Measurements from ENCODE around the gene SUN2.

Gene SUN2

DNA sequence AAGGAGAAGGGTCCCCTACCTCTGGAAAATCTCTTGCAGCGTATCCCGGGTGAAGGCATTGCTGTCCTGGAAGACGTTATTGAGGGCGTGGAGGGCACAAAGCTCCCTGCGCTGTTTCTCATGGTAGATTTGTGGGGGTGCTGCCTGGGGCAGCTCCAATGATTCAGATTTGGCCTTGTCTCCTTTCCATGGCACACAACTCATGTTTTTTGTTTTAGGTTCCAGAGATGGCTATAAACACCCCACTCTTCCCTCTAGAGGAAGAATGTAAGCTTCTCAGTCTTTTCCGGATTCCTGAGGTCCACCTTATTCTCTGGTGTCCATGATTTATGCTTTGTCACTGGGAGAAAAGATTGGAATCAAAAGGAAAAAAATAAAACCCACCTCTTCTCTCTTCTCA, 56.0 kb downstream of the SUN2 start:
- peak overlapping the region; percentile 92 for H3K9ac ChIP-seq (ENCODE audit: low read length)
- no peaks in the 10 kb centered on the region for H3K27me3 ChIP-seq (replicated peaks; ENCODE audit: control insufficient read depth, insufficient read depth, low read length)
- H3K4me3 ChIP-seq (ENCODE audit: low read length): peak overlapping the region; percentile 93
- H3K4me1 ChIP-seq (ENCODE audit: control insufficient read depth, insufficient read depth, low read length): peaks cover 47% of the 10 kb centered on the region
- DNase-seq (ENCODE audit: low read depth): peak; percentile 57
- H3K36me3 ChIP-seq (ENCODE audit: control insufficient read depth, insufficient read depth, low read length, severe bottlenecking): no peaks in the 10 kb centered on the region
- H3K9me3 ChIP-seq (ENCODE audit: control insufficient read depth, low read length): no peaks in the 10 kb centered on the region

DNA sequence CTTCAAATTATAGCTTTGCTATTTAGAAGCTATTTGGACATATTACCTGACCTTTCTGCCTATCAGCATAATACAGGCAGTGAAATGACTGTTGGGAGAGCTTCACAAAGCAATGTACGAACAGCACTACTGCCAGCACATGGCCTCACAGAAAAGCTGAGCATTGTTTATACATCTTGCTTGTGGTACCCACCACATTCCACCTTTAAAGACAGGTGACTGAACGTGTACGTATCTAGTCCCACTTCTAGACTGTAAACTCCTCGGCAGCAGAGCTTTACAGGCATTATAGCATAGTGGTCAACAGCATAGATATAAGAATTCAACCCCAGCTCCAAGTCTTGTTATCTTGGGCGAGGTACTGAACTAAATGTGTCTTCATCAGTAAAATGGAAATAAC, 56.7 kb downstream of the SUN2 start:
- H3K4me1 ChIP-seq (ENCODE audit: control insufficient read depth, insufficient read depth, low read length): peaks cover 43% of the 10 kb centered on the region
- no peaks in the 10 kb centered on the region for H3K36me3 ChIP-seq (ENCODE audit: control insufficient read depth, insufficient read depth, low read length, severe bottlenecking)
- no peak for DNase-seq (ENCODE audit: low read depth)
- H3K9ac ChIP-seq (ENCODE audit: low read length): peak overlapping the region; percentile 92
- H3K9me3 ChIP-seq (ENCODE audit: control insufficient read depth, low read length): no peaks in the 10 kb centered on the region
- H3K27me3 ChIP-seq (replicated peaks; ENCODE audit: control insufficient read depth, insufficient read depth, low read length): no peaks in the 10 kb centered on the region
- H3K4me3 ChIP-seq (ENCODE audit: low read length): peak overlapping the region; percentile 93

DNA sequence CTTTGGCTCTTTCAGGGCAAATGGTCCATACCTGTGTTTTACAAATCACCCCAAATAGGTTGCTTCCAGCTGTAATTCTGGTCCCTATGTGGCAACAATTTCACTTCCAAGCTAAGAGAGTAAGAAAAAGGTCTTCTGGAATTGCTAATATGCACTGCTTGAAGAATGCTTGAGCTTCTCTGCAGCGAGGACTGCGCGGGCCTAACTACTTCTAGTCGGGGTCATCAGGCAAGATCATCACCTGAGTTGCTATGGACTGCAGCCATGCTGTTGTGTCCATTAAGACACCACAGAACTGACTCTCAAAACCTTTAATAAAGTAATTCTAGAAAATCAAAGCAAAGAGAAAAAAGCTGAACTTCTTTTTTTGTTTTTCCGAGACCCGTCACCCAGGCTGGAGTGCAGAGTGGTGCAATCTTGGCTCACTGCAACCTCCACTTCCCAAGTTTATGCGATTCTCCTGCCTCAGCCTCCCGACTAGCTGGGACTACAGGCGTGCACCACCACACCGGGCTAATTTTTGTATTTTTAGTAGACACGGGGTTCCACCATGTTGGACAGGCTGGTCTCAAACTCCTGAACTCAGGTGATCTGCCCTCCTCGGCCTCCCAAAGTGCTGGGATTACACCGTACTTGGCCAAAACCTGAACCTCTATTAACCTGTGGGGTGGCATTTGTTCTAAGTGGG, 57.2 kb downstream of the SUN2 start:
- no peak for DNase-seq (ENCODE audit: low read depth)
- Histone ChIP-seq H3K9me3 (ENCODE audit: control insufficient read depth, low read length) (no peaks in the 10 kb centered on the region), H3K36me3 (ENCODE audit: control insufficient read depth, insufficient read depth, low read length, severe bottlenecking) (no peaks in the 10 kb centered on the region), H3K27me3 (replicated peaks; ENCODE audit: control insufficient read depth, insufficient read depth, low read length) (no peaks in the 10 kb centered on the region), H3K9ac (ENCODE audit: low read length) (no peak overlapping the region), H3K4me1 (ENCODE audit: control insufficient read depth, insufficient read depth, low read length) (peaks cover 43% of the 10 kb centered on the region), H3K4me3 (ENCODE audit: low read length) (peak overlapping the region; percentile 93)

DNA sequence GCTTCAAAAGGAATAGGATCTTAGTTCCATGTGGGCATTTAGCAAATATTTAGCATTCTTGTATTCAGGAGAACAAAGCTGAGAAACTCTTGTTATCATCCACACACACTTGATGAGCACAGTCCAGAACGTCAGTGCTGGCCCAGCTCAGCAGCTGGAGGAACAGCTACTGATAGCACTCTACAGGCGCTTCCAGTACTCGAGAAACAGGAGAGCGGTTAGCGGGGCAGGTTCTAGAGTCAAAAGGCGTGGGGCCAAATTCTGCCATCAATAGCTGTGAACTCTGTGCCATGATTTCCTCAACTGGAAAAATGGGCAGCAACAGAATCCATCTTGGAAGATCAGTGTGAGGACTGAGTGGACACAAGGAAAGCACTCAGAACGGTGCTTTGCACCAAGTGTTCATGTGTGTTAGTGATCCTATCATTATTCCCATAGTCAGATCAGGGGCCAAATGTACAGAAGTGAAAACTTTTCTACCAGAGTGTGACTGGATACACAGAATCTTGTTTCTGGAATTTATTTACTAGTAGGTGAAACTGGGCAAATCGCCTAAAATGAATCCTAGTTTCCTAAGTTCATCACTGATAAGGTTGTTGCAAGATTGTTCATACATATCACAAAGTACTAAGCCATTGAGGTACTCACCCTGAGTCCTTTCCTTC, 58.2 kb downstream of the SUN2 start:
- Histone ChIP-seq H3K4me3 (ENCODE audit: low read length) (peak overlapping the region; percentile 93), H3K4me1 (ENCODE audit: control insufficient read depth, insufficient read depth, low read length) (peaks cover 43% of the 10 kb centered on the region), H3K27me3 (replicated peaks; ENCODE audit: control insufficient read depth, insufficient read depth, low read length) (no peaks in the 10 kb centered on the region), H3K9ac (ENCODE audit: low read length) (no peak overlapping the region), H3K36me3 (ENCODE audit: control insufficient read depth, insufficient read depth, low read length, severe bottlenecking) (no peaks in the 10 kb centered on the region), H3K9me3 (ENCODE audit: control insufficient read depth, low read length) (no peaks in the 10 kb centered on the region)
- peak; percentile 37 for DNase-seq (ENCODE audit: low read depth)

DNA sequence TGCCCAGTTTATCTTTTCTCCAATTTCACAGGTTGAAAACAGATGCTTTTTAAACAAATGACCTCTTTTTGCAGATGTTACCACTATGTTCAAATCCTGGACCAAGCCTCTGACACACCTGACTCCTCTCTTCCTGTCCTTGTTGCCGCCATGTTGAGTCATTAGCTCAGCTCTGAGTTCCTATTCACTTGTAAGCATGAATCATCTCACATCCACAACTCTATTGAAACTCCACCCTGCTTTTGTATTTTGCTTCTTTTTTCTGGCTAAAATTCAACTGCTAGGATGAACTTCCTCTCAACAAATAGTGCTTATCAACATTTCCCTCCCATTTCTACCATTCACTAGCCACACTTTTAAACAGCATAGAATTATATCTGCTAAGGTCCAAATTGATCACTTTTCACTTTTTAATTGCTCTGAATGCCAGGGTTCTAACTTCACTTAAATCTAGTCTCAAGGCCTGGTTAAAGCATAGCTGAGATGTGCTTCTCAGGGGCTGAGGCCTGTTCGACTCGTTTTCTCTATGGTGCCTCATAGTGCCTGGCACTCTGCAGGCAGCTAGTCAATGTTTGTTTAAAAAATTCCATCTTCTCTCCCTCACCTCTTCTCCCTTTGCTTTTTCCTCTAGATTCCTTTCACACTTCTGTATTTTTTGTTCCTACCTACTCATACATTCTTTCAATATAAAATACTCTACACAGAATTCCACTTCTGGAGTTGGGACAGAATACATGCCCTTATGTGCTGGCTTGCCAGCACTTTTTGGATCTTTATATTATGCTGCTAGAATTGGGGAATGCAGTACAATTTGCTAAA, 59.0 kb downstream of the SUN2 start:
- no peaks in the 10 kb centered on the region for H3K36me3 ChIP-seq (ENCODE audit: control insufficient read depth, insufficient read depth, low read length, severe bottlenecking)
- no peak overlapping the region for H3K9ac ChIP-seq (ENCODE audit: low read length)
- H3K4me3 ChIP-seq (ENCODE audit: low read length): peak overlapping the region; percentile 93
- peak; percentile 76 for DNase-seq (ENCODE audit: low read depth)
- H3K9me3 ChIP-seq (ENCODE audit: control insufficient read depth, low read length): no peaks in the 10 kb centered on the region
- H3K27me3 ChIP-seq (replicated peaks; ENCODE audit: control insufficient read depth, insufficient read depth, low read length): no peaks in the 10 kb centered on the region
- H3K4me1 ChIP-seq (ENCODE audit: control insufficient read depth, insufficient read depth, low read length): peaks cover 43% of the 10 kb centered on the region

DNA sequence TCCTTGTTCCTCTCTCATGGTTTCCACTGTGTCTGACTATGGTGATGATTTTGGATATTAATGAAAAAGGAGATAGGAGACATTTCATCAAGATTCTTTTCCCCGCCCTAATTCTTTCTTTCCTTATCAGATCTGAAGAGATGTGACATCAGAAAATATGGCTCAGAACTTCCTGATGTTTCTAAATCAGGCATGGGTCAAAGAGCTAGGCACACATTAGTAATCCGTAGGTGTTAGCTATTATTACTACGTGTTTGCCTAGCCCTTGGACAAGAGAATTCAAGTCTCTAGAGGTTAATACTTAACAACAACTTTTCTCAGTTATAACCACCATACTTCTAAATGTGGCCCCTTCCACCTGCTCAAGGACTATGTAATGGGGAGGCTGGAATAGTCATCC, 60.9 kb downstream of the SUN2 start:
- H3K9me3 ChIP-seq (ENCODE audit: control insufficient read depth, low read length): no peaks in the 10 kb centered on the region
- no peaks in the 10 kb centered on the region for H3K36me3 ChIP-seq (ENCODE audit: control insufficient read depth, insufficient read depth, low read length, severe bottlenecking)
- no peak overlapping the region for H3K9ac ChIP-seq (ENCODE audit: low read length)
- H3K4me3 ChIP-seq (ENCODE audit: low read length): no peak overlapping the region
- DNase-seq (ENCODE audit: low read depth): no peak
- no peaks in the 10 kb centered on the region for H3K27me3 ChIP-seq (replicated peaks; ENCODE audit: control insufficient read depth, insufficient read depth, low read length)
- peaks cover 38% of the 10 kb centered on the region for H3K4me1 ChIP-seq (ENCODE audit: control insufficient read depth, insufficient read depth, low read length)

DNA sequence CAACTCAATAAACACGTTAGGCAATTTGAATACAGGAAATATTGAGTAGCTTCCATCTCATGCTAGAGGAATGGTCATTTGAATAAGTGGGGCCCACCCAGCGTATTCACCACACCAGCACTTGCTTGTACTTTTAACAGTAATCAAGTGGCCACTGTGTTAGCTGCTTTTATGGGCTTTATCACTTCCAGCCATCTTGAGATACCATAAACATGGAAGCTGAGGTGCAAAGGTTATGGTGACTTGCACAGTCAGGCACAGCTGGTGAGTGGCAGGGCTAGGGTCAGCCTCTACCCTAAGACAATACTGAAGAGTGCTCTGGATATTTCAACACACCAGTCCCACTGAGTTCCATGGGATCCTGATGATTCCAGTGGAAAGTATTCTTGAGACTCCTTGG, 61.7 kb downstream of the SUN2 start:
- no peaks in the 10 kb centered on the region for H3K9me3 ChIP-seq (ENCODE audit: control insufficient read depth, low read length)
- peaks cover 4% of the 10 kb centered on the region for H3K36me3 ChIP-seq (ENCODE audit: control insufficient read depth, insufficient read depth, low read length, severe bottlenecking)
- peaks cover 29% of the 10 kb centered on the region for H3K4me1 ChIP-seq (ENCODE audit: control insufficient read depth, insufficient read depth, low read length)
- H3K4me3 ChIP-seq (ENCODE audit: low read length): no peak overlapping the region
- no peaks in the 10 kb centered on the region for H3K27me3 ChIP-seq (replicated peaks; ENCODE audit: control insufficient read depth, insufficient read depth, low read length)
- H3K9ac ChIP-seq (ENCODE audit: low read length): no peak overlapping the region
- no peak for DNase-seq (ENCODE audit: low read depth)

DNA sequence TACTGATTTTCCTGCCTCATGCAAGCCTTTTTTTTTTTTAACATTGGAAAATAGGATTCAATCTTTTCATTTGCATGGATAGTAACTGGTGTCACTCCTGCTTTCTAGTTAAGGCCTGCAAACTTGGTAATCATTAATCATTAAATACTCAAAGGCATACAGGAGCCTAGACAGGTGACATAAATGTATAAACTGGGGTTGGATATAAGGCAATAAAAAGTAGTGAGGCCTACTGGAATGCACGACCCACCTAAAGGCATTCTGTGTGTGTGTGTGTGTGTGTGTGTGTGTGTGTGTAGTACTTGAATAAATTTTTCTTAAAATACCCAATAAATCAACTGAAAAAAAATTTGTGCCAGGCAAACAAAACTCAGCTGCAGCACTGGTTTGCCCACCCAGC, 66.1 kb downstream of the SUN2 start:
- DNase-seq (ENCODE audit: low read depth): no peak
- Histone ChIP-seq H3K27me3 (replicated peaks; ENCODE audit: control insufficient read depth, insufficient read depth, low read length) (no peaks in the 10 kb centered on the region), H3K36me3 (ENCODE audit: control insufficient read depth, insufficient read depth, low read length, severe bottlenecking) (peaks cover 44% of the 10 kb centered on the region), H3K9ac (ENCODE audit: low read length) (no peak overlapping the region), H3K9me3 (ENCODE audit: control insufficient read depth, low read length) (no peaks in the 10 kb centered on the region), H3K4me3 (ENCODE audit: low read length) (no peak overlapping the region), H3K4me1 (ENCODE audit: control insufficient read depth, insufficient read depth, low read length) (no peaks in the 10 kb centered on the region)

DNA sequence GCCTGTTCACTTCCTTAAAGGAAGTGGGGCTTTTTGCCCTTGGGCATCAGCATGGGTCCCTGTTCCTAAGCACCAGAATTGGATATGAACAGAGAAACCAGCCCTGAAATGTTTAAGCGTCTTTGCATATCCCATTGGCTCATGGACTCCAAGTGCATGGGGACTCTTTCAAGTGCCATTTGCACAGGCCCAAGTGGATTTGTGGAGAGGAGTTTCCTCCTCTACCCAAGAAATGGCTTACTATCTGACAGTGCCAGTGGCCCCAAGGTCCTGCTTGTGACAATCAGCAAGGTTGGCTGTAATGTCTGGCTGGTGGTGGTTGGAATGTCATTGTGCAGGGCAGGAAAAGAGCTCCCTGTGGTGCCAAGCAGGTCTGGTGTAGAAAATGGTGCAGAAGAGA, 70.0 kb downstream of the SUN2 start:
- no peaks in the 10 kb centered on the region for H3K9me3 ChIP-seq (ENCODE audit: control insufficient read depth, low read length)
- H3K27me3 ChIP-seq (replicated peaks; ENCODE audit: control insufficient read depth, insufficient read depth, low read length): no peaks in the 10 kb centered on the region
- no peak overlapping the region for H3K4me3 ChIP-seq (ENCODE audit: low read length)
- peaks cover 60% of the 10 kb centered on the region for H3K36me3 ChIP-seq (ENCODE audit: control insufficient read depth, insufficient read depth, low read length, severe bottlenecking)
- peaks cover 5% of the 10 kb centered on the region for H3K4me1 ChIP-seq (ENCODE audit: control insufficient read depth, insufficient read depth, low read length)
- no peak overlapping the region for H3K9ac ChIP-seq (ENCODE audit: low read length)
- no peak for DNase-seq (ENCODE audit: low read depth)

DNA sequence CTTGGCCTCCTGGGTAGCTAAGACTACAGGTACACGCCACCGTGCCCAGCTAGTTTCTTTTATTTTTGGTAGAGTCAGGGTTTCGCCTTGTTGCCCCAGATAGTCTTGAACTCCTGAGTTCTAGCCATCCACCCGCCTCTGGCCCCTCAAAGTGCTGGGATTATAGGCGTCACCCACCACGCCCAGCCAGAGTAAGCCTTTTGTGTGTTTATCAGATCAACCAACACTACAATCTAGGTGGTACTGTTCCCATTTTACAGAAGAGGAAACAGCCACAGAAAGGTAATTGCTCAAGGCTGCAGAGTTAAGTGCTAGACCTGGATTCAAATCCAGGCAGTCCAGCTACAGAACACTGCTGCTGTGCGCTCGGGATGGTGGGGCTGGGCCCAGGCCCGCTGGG, 70.9 kb downstream of the SUN2 start:
- no peak for DNase-seq (ENCODE audit: low read depth)
- Histone ChIP-seq H3K4me3 (ENCODE audit: low read length) (no peak overlapping the region), H3K9me3 (ENCODE audit: control insufficient read depth, low read length) (no peaks in the 10 kb centered on the region), H3K27me3 (replicated peaks; ENCODE audit: control insufficient read depth, insufficient read depth, low read length) (no peaks in the 10 kb centered on the region), H3K9ac (ENCODE audit: low read length) (no peak overlapping the region), H3K36me3 (ENCODE audit: control insufficient read depth, insufficient read depth, low read length, severe bottlenecking) (peaks cover 60% of the 10 kb centered on the region), H3K4me1 (ENCODE audit: control insufficient read depth, insufficient read depth, low read length) (peaks cover 5% of the 10 kb centered on the region)
